NCI-H1930 (cell line): Measurements from ENCODE around the gene LARGE1.

Experiments used
- DNase-seq, 2 experiments: peaks; one replicate each; lab custom pipeline; 2025; lab: John Stamatoyannopoulos, UW

Gene LARGE1

DNA sequence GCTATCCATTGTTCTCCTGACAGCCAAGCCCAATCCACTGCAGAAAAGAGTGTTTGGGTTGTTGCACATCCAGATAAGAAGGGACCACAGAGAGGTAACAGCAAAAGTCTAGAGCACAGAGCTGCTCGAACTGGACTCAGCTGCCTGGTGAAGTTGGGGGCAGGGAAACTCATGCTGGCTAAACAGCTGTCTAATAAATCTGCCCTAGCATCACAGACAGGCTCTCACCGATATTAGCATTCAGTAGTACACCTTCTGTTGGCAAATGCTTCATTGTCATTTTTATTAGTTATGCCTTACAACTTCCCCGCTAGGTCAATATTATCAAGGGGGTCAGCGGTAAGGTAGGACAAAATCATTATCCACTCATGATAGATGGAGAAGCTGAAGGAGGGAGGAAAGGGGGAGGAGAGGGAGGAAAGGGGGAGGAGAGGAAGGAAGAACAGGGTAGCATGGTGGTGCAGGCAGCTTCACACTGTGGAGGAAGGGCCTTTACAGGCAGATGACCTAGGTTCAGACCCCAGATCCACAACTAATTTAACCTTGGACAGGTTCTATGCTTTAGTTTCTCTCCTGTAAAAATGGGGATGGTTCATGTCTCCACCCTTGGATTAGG is 102.7 kb downstream of the LARGE1 start:
- no peak for DNase-seq

DNA sequence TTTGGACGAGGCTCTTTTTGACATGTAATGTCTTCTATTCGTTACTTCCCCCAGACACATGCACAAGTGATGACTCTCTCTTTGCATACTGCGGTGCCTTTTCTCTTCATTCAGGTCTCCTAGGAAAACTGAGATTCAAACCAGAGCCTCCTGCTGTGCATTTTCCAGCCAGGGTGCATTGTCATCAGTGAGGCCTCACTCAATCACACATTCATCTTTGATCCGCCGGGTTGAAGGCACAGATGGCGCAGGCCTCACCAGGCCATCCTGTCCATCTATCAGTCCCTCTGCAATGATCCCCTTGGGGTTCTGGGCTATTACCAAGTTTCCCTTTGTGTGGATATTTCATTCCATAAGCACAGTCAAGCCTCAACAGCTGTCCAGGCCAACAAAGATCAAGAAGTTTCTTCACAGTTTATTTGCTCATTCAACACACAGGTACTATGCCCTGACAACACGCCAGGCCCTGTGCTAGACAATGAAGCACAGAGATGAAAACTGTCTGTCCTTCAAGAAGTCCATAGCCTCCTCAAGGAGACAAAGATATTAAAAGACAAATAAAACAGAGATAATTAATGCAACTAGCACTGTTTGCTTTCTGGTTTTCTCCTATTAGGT is 107.8 kb downstream of the LARGE1 start:
- DNase-seq = no peak

DNA sequence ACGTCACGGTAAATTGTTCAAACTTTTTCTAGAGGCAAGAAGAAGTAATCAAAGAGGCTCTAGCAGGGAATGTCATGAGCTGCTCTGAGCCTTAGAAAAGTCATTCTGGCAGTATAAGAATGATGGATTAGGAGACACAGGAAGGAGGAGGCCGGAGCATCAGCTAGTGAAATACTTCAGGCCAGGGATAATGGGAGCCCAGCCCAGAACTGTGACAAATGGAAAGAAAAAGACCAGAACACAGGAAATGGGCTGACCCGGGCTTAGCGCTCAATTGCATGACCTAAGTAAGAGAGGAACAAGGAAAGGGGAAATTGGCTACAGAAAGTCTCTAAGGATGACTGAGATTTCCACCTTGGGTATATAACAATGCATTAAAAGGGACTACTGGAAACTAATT is 108.6 kb downstream of the LARGE1 start:
- no peak for DNase-seq

DNA sequence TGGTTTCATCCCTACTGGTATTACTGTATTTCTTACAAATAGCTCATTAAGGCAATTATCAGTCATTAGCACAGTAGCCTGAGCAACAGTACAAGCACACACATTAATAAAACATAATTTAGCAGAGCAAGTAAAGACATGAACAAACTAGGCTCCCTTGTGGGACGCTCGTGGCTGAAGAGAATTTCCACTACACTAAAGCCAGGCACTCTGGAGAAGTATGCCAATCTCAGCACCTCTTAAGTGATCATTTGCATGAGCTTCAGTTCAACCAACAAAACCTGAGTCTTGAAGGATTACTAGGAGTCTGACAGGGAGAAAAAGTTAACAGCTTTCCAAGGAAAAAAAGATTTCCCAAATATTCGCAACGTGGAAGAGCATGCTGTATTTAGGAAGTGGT is 109.1 kb downstream of the LARGE1 start:
- DNase-seq = no peak

DNA sequence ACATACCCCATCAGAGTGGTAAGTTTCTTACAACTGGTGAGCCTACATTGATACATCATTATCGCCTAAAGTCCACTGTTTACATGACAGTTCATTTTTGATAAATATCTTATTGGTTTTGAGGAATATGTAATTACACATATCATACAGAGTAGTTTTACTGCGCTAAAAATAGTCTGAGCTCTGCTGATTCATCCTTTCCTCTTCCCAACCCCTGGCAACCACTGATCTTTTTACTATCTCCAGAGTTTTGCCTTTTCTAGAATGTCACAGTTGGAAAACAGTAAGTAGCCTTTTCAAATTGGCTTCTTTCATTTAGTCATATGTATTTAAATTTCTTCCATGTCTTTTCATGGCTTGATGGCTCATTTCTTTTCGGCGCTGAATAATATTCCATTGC is 112.8 kb downstream of the LARGE1 start:
- no peak for DNase-seq

DNA sequence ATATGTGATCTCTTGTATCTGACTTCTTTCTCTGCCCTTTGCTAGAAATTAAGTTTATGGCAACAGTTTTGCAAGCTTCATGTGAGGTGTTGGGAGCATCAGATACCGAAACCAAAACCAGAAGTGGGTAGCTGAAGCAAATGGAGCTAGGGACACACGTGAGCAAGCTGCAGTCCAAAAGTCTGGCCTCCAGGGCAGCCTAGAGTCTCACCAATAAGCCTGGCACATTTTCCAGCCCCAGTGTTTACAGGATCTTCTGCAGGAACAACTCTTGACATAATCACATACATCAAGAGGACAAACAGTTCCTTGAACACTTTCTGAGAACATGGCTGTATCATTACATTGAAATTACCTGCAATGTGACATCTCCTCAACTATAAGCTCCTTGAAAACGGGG is 114.1 kb downstream of the LARGE1 start:
- DNase-seq = no peak

DNA sequence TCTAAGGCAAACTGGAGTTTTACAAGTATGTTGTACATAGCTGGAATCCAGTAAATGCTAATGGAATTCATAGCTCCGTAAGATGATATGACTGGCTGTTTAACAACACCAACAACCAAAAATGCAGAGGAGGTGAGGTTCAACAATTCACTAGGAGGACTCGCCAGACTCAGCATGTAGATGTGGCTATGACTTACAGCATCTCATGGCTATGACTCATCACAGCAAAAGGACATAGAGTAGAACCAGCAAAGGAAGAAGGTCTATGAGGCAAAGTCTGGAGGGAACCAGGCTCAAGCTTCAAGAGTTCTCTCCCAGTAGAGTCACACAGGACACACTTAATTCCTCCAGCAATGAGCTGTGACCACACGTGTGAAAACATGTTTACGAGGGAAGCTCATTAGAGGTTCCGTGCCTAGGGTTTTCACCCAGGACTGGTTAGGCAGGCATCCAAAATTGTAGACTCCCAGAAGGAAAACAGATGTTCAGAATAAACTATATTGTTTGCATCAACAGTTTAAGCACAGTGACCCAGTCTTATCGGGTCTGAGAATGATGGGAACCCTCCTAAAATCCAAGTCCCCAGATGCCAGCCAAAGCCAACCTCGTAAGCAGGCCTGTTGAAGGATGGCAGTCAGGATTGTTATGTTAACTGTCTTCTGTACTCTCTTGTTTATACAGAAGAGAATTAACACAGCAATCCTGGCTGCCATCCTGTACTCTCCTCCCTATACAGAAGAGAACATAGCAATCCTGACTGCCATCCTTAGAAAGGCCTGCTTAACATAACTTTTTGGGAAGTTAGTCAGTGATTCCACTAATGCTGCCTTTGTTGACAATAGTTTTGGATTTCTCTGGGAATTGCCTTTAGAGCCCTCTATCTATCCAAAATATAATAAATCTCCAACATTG is 116.6 kb downstream of the LARGE1 start:
- DNase-seq = no peak

DNA sequence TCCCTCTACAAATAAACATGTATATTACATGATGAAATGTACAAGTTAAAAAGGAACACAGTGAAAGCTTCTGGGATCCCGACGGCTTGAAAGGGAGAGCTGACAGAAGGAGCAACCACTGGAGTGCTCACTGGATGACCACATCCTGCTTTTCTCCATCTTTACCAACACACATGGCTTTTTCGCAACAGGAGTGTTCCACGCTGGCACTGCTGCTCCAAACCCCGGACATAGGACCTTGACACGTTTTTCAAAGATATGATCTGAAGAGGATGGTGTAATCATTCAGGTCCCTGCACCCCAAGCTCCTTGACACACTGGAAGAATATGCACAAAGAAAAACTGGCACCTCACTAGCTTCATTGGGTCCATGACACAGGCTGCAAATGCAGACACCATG is 121.9 kb downstream of the LARGE1 start:
- no peak for DNase-seq

DNA sequence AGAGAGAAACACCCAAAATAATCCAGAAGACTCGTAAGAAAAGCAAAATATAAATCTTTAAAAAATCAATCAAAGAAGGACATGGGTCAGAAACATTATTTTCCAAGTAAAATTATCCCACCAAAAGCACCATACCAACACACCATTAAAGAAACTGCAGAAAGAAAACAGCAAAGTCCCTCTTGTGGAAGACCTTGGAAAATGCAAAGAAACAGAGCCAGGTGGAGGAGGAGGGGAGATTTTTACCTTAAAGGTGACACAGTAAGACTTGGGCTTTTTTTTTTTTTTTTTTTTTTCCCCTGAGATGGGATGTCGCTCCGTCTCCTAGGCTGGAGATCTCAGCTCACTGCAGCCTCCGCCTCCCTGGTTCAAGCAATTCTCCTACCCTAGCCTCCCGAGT is 123.8 kb downstream of the LARGE1 start:
- DNase-seq = no peak

DNA sequence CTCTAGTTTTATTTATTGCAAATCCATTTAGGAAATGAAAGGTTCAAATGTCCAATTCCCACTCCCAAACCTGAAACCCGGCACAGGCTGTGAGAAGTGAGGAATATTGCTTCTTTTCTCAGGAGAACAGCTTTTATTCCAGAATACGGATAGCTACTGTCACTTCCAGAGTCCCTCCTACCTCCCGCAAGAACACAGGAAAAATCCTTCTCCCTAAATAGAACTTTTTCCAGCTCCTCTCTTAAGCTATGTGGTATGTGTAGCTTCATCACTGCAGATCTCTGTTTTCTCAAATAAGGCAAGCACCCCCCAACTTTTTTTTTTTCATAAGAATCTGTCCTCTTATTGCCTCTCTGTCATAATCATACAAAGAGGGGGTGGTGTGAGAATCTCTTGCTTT is 126.8 kb downstream of the LARGE1 start:
- no peak for DNase-seq

DNA sequence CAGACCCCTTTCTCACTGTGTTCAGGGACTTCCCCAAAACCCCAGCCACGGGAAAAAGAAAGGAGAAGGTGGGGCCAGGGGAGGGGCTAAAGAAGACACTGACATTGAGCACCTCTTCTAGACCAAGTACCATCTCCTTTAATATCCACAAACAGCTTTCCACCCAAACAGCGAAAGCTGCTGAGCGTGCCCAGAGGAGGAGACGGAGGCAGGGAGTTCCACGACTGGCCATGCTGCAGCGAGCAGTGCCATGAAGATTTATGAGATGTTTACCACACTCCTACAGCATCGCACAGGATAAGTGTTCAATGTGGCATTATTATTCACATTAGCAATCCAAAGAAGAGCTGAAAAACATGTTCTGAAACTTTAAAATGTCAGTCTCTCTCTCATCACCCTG is 127.4 kb downstream of the LARGE1 start:
- DNase-seq = no peak

DNA sequence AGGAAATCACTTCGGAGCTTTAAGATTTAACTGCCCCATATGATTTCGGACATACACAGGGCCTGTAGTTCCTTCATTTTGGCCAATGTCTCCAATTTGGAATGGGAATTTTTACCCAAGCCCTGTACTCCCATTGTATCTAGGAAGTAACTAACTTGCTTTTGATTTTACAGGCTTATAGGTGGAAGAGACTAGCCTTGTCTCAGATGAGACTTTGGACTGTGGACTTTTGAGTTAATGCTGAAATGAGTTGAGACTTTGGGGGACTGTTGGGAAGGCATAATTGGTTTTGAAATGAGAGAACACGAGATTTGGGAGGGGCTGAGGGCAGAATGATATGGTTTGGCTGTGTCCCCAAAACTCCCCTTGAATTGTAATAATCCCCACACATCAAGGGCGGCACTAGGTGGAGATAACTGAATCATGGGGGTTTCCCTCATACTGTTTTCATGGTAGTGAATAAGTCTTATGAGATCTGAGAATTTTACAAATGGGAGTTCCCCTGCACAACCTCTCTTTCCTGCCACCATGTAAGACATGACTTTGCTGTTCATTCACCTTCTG is 130.5 kb downstream of the LARGE1 start:
- no peak for DNase-seq

DNA sequence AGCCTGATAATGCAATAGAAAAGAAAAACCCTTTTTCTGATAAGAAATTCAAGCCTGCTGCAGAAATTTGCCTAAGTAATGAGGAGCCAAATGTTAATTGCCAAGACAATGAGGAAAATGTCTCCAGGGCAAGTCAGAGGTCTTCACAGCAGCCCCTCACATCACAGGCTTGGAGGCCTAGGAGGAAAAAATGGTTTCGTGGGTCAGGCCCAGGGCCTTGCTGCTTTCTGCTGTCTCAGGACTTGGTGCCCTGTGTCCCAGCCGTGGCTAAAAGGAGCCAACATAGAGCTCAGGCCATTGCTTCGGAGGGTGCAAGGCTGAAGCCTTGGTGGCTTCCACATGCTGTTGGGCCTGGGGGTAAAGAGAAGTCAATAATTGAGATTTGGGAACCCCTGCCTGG is 131.3 kb downstream of the LARGE1 start:
- DNase-seq = no peak

DNA sequence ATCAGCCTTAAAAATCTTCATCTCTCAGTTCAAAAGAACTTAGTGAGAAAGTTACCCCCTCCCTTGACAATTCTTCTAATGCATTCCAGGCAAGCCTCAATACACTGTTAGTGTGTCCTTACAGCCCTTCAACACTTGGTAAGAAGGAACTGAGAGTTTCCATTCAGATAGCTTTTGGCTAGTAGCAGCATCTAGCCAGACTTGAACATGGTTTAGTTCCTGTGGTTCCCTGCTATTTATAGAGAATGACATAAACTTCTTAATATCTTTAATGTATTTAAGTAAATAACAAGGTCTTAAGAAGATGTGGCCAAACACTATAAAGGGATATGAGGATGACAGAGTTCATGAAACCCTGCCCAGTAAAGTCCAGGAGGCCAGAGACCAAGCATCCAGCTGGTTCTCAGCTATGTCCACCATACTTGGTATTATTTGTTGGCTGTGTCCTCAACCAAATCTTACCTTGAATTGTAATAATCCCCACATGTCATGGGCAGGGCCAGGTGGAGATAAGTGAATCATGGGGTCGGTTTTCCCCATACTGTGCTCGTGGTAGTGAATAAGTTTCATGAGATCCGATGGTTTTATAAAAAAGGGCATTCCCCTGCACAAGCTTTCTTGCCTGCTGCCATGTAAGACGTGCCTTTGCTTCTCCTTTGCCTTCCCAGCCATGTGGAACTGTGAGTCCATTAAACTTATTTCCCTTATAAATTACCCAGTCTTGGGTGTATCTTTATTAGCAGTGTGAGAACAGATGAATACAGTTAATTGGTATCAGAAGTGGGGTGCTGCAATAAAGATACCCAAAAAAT is 132.4 kb downstream of the LARGE1 start:
- no peak for DNase-seq

DNA sequence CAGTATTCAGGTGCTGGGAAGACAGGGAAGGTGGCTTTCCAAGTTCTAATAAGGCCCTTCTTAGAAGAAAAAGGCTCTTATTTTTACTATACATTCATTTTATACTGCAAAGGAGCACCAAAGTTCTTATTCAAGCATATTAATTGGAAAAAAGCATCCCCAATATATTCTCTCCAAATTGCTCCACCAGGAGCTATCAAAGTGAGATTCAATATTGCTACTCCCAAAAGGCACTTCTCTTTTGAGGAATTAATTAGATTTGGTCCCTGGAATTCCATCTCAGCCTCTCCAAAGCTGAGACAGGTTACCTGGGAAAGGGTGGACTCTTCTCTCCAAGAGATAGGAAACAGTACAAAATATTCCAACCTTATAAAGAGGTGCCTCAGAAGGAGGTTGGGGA is 134.1 kb downstream of the LARGE1 start:
- DNase-seq = no peak

DNA sequence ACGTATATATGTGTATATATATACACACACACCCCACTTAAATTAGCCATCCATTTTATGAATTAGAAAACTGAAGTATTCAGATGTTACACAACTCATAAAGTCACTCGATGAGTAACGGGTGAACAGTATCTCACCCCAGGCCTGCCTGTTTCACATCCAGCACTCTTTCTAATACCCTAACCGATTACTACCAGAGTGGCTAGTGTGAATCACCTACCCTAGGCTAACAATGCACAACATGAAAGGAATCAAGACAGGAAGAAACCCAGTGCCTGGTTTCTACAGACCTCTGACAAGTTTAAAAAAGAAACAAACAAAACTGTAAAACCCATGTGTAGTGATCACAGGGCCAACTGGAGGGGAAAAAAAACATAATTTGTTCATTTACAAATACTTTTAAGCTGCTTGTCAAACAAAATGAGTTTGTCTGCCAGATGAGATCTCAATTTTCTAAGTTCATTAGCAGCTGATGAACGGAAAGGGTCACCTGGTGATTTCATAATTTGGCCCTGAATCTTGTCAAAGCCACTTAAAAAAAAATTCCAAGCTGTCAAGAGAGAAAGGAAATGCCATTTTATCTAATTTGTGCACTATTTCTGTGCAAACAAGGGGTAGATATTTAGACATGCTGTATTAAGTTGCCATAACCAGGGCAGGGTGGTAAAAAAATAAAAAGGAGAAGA is 134.8 kb downstream of the LARGE1 start:
- DNase-seq = no peak

DNA sequence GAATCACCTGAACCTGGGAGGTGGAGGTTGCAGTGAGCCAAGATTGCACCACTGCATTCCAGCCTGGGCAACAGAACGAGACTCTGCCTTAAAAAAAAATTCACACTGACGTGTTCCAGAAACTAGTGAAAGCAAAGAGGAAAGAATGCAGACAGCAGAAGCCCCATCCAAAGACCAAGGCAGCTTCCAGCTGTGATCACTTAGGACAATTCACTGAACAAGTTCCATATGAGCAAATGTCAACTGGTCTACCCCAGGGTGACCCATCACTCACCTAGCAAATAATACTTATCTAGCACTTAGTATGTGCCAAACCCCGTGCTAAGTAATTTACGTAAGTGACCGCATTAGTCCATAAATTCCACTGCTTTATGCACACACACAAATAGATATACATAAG is 138.9 kb downstream of the LARGE1 start:
- no peak for DNase-seq

DNA sequence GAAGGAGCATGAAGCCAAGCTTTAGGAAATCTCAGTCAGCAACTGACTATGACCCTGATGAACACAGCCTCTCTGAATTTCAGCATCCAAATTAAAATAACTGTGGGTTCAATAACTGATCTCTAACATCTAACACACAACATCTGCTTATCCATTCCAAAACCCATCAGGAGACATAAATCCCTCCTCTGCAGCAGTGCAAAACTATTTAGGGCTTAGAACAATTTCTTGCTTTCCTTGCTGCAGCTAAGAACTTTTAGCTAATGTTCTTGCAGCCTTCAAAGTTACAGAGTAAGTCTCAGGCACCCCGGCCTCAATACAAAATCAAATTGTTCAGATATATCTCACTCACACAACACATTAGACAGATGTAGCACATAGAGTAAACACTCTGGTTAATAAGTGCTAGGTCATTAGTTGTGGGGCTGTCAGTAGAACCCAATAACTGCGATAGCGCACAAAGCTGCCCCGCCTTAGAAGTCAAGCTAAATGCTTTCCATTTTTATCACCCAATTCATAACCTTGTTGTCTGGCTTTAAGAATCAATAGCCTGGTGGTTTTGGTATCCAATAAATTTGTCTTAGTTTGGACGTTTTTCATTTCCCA is 139.6 kb downstream of the LARGE1 start:
- DNase-seq = no peak

DNA sequence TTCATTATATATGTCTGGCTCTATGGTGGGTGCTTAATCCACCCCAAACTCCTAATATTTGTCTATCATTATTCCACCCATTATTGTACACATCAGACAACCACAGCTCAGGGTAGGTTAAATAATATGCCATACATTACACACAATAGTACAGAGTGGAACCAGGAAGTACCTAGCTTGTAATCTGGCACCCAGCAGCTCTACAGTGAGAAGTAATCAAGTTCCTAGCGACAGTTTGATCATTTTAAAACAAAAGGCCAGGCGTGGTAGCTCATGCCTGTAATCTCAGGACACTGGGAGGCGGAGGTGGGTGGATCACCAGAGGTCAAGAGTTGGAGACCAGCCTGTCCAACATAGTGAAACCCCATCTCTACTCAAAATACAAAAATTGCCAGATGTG is 141.0 kb downstream of the LARGE1 start:
- no peak for DNase-seq

DNA sequence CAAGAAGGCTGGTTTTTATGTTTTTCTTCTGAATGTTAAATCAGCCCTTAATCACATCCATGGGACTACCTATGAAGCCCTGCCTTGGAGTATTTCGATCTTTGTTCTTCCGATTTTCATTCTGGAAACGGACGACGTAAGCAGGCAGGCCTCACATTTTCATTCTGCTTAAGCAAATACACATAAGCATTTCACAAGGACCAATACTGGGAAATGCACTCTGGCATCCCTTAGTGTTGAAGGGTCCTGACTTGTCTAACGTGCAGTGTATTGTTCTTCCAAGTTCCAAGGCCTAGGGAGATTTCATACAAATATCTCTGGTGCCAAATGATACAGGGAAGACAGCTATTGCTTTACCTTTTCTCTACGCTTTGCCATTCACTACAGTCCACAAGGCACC is 143.8 kb downstream of the LARGE1 start:
- DNase-seq = no peak

DNA sequence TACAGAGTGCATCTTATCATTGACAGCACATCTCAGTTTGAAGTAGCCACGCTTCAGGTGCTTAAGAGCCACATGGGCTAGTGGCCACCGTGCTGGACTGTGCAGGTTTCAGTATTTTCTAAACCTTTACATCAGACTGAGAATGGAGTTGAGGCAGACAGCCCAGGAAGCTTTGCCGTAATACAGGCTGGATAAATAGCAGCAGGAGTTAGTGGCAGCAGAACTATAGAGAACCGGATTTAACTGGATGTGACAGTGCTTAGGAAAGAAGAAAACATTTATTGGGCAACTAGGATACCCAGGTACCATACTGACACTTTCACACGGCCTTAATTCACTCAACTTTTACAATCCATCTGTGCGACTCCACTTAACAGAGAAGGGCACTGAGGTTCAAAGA is 145.5 kb downstream of the LARGE1 start:
- DNase-seq = no peak
